Stimulated activated CD8-positive, alpha-beta memory T cell treated with anti-CD3 and anti-CD28 coated beads, Interleukin-7, amount 100 ng/mL, for 24 hours (primary cell): ENCODE measurements around the gene BTBD19.
"Not testable (repeated sequence)": the region's sequence is repeated elsewhere in the genome, so short reads cannot be mapped to it uniquely, and the experiment has no call there.

ENCODE experiments used
- DNase-seq: peaks from one replicate; pipeline ENCODE4 v3.0.0-alpha.2; 2020; ENCODE audit warnings: low read depth

Gene BTBD19, protein sequence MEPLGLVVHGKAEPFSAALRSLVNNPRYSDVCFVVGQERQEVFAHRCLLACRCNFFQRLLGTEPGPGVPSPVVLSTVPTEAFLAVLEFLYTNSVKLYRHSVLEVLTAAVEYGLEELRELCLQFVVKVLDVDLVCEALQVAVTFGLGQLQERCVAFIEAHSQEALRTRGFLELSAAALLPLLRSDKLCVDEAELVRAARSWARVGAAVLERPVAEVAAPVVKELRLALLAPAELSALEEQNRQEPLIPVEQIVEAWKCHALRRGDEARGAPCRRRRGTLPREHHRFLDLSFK

DNA sequence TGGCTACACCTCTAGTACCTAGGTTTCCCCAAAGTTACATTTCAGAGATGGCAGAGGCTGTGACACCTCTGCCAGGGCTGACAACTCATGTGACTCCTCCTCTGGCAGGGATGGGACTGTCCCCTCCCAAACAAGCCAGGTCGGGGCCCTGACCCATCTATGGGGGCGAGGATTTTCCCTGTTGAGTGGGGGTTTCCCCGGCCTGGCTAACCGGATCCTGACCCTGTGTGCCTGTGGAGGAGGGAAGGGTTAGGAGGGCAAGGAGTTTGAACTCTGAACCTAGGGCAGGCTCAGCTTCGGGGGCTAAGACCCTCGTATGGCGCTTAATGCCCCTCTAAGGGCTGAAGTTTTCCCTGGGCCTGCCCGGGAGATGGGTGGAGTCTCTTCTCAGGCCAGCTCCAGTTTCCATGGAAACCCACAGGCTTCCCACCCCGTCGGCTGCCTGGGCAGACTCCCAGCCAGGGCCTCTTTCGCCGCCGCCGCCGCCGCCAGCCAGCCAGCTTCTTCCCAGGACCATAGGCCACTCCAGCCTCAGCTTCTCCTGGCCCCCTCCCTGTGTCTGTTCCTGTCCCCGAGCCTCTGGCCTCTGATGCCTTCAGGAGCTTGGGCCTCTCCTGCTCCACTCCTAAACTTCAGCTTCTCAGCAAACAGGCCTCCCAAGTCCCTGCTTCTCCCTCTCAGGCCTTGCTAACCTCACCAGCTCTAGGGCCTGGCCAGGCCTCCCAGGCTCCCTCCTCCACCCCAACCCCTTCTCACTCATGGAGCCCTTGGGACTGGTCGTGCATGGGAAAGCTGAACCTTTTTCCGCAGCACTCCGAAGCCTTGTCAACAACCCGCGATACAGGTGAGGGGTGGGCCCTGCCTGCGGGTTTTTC is at the start of gene BTBD19:
Gene BTBD19 (plus strand): TSS at position 461 of the 875 bp plus-strand sequence. CDS start 298 bp downstream, at position 759.
- DNase-seq: no peak

DNA sequence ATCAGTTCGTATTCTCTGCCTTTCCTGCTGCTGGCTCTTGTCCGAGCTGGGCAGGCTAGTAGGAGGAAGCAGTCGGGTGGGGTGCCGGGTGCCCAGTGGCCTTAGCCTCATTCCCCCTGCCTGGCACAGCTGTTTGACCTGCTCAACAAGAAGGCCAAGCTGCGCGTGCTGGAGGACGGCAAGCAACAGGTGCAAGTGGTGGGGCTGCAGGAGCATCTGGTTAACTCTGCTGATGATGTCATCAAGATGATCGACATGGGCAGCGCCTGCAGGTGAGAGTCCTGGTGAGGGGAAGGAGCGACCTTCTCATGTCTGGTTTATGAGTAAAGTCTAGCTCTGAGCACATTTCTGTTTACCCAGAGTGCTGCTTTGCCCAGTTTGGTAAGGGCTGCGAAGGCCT is 49.2 kb upstream of the BTBD19 start:
- DNase-seq: no peak

DNA sequence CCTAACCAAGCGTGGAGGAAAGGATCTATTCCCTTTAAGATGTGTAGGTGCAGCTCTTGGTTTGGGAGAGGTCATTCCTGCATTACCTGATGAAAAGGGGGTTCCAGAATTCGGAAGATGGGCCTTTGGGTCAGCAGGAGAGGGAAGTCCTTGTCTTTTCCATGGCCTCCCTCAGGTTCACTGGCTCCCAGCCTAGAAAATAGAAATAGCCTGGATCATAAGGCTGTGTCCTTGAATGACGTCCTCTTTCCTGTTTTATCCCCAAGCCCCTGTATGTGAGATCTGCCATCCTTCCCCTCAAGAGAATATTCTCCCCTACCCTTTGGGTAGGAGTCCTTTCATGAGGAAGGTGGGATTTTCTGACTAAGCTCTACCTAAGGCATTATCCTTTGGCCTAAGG is 47.4 kb upstream of the BTBD19 start:
- no peak for DNase-seq

DNA sequence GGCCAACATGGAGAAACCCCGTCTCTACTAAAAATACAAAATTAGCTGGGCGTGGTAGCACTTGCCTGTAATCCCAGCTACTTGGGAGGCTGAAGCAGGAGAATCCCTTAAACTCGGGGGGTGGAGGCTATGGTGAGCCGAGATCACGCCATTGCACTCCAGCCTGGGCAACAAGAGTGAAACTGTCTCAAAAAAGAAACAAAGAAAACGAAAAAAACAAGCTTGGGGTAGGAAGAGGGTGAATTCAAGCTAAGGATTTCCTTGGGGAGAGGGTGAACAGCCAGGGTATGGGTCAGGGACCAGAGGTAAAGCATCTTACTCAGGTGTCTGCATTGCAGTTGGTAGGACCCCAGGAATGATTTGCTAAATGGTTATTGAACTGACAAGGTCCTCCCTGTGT is 41.9 kb upstream of the BTBD19 start:
- DNase-seq: not testable (repeated sequence)

DNA sequence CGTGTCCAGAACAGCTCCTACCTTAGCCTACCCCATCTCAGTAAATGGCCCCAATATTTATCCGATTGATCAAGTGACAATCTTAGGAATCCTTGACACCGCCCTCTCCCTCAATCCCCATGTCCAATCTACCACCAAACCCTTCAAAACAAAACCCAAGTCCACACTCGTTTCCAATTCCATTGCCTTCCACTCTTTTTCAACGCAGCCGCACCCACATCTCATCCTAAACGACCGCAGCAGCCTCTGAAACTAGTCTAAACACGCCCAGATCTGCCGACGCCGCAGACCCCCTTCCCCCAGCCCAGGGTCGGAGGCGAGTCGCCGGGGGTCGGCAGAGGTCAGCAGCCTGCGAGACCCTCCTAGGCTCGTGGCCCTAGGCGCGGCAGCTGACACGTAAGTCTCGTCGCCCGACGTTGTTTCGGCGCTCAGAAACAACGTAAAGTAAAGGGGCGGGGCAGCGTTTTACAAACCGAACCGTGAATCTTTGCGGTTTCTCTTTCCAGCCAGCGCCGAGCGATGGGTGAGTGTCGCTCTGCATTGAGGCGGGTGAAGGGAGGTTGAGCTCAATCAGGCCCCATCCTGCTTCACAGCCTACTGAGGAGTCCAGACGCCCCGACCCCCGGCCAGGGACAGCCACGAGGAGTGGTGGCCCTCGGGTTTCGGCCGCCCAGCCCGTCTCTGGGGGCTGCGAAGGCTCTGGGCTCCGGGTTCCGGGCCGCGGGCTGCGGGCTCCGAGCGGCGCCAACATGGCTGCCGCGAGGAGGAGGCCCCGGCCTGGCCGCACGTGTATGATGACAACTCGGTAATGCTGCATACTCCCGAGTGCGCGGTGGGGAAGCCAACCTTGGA is 33.0 kb upstream of the BTBD19 start, which contains the start of gene RPS8:
Gene RPS8 (plus strand): TSS at position 463 of the 852 bp plus-strand sequence. CDS start 57 bp downstream, at position 520.
- peak; percentile 85 for DNase-seq

DNA sequence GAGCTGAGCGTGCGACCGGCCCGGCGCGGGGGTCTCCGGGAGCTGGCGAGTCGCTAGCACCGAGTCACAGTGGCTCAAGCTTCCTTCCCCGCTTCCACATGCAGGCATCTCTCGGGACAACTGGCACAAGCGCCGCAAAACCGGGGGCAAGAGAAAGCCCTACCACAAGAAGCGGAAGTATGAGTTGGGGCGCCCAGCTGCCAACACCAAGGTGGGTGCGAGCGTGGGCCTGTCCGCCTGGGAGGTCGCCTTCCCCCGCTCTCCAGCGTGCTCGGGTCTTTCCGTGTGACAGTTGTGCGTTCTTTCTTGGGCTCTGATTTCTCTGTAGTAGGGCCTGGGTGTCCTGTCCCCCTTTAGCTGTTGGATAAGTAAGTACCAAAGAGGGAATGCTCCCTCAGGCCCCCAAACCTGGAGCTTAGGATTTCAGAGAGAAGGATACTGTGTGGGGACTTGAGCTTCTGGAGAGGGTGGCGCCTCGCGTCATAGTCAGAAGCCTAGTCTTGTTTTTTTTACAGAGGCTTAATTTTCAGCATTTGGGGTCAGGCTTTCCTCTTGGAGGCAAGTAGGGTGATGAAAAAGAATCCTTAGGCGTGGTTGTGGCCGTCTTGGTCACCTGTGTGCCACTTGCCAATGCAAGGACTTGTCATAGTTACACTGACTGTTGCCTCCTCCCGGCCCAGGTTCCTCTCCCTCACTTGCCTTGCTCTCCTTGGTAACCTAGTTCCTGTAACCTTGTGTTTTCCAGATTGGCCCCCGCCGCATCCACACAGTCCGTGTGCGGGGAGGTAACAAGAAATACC is 32.2 kb upstream of the BTBD19 start:
- DNase-seq: no peak

DNA sequence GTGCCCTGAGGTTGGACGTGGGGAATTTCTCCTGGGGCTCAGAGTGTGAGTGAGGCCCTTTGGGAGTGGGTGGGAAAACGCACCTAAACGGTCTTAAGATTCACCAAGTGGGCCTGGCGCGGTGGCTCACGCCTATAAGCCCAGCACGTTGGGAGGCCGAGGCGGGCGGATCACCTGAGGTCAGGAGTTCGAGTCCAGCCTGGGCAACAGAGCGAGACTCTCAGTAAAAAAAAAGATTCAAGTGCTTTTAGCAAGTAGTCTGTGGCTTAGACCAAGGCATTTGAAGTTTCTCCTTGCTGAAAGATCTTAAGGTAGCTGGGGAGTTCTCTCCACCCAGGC is 31.6 kb upstream of the BTBD19 start:
- no peak for DNase-seq

DNA sequence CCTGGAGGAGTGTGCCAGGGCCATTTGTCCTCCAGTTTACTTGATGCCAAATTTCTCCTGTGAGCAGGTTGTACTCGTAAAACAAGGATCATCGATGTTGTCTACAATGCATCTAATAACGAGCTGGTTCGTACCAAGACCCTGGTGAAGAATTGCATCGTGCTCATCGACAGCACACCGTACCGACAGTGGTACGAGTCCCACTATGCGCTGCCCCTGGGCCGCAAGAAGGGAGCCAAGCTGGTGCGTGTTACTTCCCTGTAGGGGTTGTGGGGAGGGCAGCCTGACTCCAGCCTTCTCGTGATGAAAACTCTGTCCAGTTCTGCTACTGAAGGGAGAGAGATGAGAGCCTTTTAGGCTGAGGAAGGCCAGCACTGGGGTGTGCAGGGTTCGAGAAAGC is 30.8 kb upstream of the BTBD19 start:
- DNase-seq: no peak

DNA sequence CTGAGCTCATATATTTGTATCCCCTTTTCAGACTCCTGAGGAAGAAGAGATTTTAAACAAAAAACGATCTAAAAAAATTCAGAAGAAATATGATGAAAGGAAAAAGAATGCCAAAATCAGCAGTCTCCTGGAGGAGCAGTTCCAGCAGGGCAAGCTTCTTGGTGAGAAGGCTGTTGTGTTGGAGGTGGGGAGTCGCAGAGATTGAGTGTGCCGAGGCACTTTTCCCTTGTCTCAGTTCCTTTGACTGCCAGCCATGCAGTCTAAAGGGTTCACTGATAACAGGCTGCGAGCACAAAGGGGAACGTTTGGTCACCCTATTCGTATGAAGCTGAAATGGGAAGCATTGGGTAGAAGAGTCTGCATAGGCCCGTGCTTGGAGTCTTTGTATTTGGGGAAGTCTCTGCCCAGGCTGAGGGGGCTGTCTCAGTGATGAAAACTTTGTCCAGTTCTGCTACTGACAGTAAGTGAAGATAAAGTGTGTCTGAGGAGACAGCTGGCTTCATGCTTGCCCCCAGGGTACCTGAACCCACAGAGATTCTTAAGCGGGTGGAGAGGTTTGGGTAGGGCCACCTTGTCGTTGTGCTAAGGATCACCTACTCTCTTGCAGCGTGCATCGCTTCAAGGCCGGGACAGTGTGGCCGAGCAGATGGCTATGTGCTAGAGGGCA is 30.2 kb upstream of the BTBD19 start:
- DNase-seq: no peak

DNA sequence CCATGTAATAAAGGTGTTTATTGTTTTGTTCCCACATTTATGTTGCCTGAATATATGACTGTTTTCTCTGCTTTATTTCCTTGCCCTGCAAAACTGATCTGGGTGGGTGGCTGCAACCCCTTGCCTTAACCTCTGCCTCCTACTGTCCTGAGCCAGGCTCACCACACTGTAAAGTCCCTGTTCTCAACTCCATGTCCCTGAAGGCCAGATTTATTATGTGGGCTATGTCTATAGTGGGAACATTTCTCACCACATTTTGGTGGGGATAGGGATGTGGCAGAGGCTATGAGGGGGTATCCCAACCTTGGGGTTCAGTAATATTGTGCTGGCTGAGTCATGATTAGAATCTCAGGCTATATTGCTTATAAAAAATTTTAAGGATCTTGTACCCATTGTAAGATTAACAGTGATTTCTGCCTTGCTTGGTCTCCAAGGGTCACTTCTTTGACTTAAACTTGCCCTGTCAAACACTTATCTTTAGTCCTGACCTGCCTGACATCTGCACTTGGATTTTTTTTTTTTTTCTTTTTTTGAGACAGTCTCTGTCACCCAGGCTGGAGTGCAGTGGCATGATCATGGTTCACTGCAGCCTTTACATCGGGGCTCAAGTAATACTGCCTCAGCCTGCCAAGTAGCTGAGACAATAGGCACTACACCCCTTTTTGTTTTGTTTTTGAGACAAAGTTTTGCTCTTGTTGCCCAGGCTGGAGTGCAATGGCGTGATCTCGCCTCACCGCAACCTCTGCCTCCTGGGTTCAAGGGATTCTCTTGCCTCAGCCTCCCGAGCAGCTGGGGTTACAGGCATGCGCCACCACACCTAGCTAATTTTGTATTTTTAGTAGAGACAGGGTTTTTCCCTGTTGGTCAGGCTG is 29.4 kb upstream of the BTBD19 start:
- DNase-seq: no peak

DNA sequence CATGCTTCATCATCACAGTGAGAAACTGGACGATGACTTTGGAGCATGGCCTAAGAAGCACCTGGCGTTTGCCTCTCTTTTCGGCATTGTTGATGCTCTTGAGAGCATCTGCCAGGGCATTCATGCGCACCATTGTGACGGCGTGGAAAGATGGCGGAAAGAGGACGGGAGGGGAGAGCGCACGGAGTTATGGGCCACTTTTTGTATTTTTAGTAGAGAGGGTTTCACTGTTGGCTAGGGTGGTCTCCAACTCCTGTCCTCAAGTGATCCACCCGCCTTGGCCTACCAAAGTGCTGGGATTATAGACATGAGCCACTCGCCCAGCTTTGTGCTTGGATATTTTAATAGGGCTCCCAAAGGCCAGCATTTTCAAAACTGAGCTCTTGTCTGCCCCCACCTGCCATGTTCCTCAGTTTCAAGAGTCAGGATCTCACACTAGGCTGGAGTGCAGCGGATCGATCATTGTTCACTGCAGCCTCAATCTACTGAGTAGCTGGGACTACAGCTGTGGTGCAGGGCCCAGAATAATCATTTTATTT is 27.7 kb upstream of the BTBD19 start:
- DNase-seq: no peak

DNA sequence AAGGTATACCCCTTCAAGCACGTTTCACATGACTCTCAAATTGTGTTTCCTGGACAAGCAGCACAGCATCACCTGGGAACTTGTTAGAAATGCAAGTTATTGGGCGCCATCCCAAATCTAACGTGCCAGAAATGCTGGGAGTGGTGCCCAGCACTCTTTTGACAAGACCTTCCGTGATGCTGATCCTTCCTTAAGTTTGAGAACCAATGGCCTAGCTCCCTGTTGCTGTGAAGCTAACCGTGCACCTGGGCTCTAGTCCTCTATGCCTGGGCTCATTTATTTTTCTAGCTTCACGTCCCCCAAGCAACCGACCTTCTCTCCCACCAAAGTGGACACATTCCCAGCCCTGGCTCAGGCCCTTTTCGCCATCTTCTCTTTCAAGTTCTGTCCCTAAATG is 24.6 kb upstream of the BTBD19 start:
- no peak for DNase-seq

DNA sequence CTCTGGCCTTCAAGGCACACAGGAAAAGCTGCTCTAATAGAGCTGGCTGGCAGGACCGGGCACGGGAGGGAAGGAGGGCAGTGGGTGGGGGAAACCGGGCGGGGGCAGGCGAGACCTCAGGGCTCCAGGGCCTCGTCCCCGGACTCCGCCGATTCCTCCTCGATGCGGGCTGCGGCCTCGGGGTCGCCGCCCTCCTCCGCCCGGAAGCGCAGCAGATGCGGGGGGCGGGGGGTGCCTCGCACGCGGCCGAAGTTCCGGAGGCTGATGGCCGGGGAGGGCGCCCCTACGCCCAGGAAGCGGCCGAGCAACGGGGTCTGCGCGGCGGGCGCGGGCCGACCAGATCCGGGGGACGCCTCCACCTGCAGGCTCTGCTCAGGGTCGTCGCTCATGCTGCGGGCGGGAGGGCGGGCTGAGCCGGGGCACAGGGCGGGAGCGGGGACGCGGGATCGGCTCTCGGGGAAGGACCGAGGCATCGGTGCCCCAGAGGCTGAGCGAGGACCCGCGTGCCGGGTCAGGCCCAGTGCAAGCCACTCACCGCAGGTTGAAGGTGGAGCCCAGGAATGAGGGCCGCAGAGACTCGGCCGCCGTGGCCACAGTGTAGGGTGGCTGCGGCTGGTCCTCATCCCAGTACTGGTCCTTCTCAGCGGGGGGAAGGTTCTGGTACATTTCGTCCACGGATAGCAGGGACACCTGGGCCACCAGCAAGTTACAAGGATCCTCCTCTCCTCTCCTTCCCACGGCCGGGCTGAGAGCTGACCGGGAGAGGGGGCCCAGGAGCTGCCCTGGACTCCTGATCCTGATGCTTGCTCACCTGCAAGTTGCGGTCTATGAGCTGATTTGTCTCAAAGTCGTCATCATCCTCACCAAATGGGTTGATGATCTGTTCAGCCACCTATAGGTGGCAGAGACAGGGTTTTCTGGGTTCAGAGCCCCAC is 24.0 kb upstream of the BTBD19 start:
- DNase-seq: no peak

DNA sequence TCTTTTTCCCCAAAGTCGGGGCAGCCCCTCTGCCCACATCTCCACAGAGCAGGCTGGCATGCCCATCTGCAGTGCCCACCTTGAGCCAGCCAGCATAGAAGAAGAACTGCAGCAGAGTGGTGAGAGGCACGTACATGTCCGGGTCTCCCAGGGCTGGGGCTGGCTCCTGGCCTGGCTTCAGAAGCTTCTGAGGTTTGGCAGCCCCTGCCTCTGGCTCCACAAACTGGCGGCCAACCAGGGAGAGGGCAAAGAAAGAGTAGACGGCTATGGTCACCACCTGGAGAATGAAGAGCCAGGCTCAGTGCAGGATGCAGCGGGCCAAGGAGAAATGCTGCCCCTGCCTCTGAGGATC is 23.3 kb upstream of the BTBD19 start:
- no peak for DNase-seq

DNA sequence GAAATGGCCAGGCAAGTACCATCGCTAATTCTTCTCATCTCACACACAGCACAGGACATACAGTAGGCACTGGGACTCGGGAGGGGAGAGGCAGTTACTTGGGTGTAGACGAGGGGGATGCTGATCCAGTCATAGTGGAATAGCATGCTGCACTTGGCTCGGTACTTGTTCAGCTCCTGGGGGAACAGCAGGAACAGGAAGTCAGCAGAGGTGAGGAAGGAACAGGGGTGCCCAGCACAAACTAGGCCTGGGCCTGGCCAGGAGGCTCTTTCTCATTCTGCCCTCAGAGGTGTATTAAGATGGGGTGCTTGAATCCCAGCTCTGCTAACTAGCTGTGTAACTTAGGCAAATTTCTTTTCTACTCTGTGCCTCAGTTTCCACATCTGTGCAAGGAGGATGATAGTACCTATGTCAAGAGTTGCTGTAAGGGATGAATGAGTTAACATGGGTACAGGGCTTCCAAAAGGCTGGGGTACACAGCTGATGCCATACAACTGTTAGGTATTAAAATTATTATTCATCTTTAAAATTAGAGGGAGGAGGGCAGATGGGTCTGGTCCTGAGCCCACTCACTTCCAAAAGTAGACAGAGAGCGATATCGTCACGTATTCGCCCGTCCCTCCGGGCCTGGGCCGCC is 22.7 kb upstream of the BTBD19 start:
- no peak for DNase-seq

DNA sequence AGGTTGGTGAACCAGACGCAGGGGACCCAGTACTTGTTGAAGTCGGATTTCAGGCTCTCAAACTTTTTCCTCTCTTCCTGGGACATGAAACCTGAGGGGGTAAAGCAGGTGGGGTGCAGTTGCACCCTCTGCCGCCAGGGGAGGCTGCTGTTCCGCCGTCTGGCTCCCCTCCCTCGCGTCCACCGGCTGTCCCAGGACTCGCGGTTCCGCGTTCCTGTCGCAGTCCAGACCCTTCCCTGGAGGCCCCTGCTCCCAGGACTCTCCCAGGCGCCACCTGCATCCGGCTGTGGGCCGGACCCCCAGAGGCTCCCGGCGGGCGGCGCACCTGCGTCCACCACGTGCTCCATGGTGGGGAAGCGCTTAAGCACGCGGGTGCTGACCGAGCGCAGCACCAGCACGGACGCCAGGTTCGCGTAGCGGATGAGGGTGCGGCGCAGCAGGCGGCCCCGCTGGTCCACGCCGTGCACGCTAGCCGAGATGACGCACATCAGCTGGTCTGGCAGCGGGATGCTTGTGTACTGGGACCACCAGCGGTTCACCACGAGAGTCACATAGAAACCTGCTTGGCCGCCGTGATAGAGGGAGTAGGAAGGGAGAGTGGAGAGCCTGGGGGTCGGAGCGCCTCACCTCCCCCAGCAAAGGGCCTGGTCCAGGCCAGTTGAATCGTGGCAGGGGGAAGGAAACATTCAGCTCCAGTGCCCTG is 22.0 kb upstream of the BTBD19 start:
- DNase-seq: no peak

DNA sequence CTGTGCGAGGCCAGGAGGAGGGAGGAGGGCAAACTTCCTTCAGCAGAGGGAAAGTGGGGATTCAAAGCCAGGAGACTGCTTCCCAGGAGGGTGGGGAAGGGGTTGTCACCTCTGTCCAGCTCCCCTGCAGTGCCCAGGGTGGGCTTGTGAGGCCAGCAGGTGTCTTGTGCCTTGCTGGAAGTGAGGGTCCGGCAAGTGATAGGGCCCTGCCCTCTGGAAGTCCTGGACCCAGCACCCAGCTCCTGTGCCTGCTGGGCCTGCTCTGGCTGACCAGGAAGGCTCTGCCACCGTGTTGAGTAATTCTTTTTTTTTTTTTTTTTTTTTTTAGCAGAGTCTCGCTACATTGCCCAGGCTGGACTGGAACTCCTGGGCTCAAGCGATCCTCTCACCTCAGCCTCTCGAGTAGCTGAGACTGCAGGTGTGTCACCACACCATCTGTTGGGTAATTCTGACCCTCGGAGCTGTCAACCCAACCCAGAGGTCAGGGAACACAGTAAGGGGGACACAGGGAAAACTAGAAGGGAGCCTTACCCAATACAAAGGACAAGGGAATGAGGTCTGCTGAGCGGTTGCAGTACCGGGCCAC is 21.4 kb upstream of the BTBD19 start:
- no peak for DNase-seq
